Testis (tissue), 3 donors: Measurements from ENCODE around the gene NECTIN1. TPM values are rescaled to one million over a fixed set of nuclear protein-coding genes. Genes with fewer than 3 reads are reported as not detected.

Experiments used
- DNase-seq: peaks from one replicate; pipeline ENCODE4 v3.0.0-alpha.2; 2019
- H3K27ac ChIP-seq, 2 donors: fragments of 200-600 bp; sonication (generic); one replicate each; pipeline ENCODE4 v1.5.1; 2019
- H3K27me3 ChIP-seq: fragments of 200-600 bp; sonication (generic); one replicate; pipeline ENCODE4 v1.5.1; 2019
- H3K36me3 ChIP-seq: fragments of 200-600 bp; sonication (generic); one replicate; pipeline ENCODE4 v1.5.1; 2017; ENCODE audit warnings: low read depth; ENCODE audit errors: missing control alignments
- H3K4me1 ChIP-seq: fragments of 200-600 bp; sonication (generic); one replicate; pipeline ENCODE4 v1.5.1; 2019
- H3K4me3 ChIP-seq, 2 donors: fragments of 200-600 bp; sonication (generic); one replicate each; pipeline ENCODE4 v1.5.1; 2017 to 2019
- H3K9me3 ChIP-seq: fragments of 200-600 bp; sonication (generic); one replicate; pipeline ENCODE4 v1.5.1; 2017
- CTCF ChIP-seq, 3 experiments: fragments of 450-650 bp in 2 of 3; fragments of 200-600 bp in 1 of 3; sonication (generic) in 1 of 3; IDR thresholded peaks; one replicate each; pipeline ENCODE4 v1.5.1; 2016 to 2019; ENCODE audit warnings: antibody characterized with exemption in 3 of 3, mild to moderate bottlenecking in 2 of 3, moderate library complexity in 1 of 3
- POLR2A ChIP-seq: fragments of 450-650 bp; IDR thresholded peaks from one replicate; pipeline ENCODE4 v1.6.1; 2017; ENCODE audit warnings: antibody characterized with exemption, mild to moderate bottlenecking, moderate library complexity
- whole genome bisulfite sequencing, 2 donors: methylation state at CpG; one replicate each; pipeline ENCODE4 v1.1.5; 2018; 5-methylcytosine and 5-hydroxymethylcytosine counted together
- intact Hi-C: fragments of 100-400 bp; cut with DNase I; formaldehyde crosslinking; loops from one replicate; pipeline ENCODE4 v1.15.1; 2023; ENCODE audit warnings: low total_unique reads
- polyA plus RNA-seq: library from polyadenylated mRNA; stranded (reverse); fragments of 350-450 nt; fragmentation: Illumina TruSeq; extraction: RNeasy Lipid Tissue Mini Kit (QIAGEN cat#74804); gene quantifications from one replicate; pipeline ENCODE4 v1.2.3, GENCODE V29; 2014; ENCODE audit warnings: low read depth, low replicate concordance; ENCODE audit not compliant: insufficient read depth
- total RNA-seq, 2 donors: library from RNA; depleted of rRNA; stranded (reverse); fragments of >200 nt; gene quantifications; one replicate each; pipeline ENCODE4 v1.2.3, GENCODE V29; 2016

NECTIN1 gene
- total and polyA plus RNA-seq, 3 donors from 2014 or later = 5.2 to 5.4 (median 5.2) TPM

GRCh38 chr11:119661226-119661625, 67.8 kb downstream of the NECTIN1 start:
- H3K9me3 ChIP-seq = no peaks in the 10 kb centered on the region
- H3K4me3 ChIP-seq = no peak overlapping the region
- H3K4me1 ChIP-seq = no peaks in the 10 kb centered on the region
- H3K36me3 ChIP-seq = no peaks in the 10 kb centered on the region
- intact Hi-C loops = loop anchor here (10.0 kb wide), 1 partner anchor 454 kb away; no protein-coding TSS in a partner anchor
- no peak for TF ChIP-seq POLR2A
- no peak for TF ChIP-seq CTCF (IDR thresholded peaks at IDR 0.05)
- DNase-seq = no peak
- no peaks in the 10 kb centered on the region for H3K27me3 ChIP-seq
- WGBS, 2 donors = 82 to 87% methylated on average over 3 to 4 of the region's 4 CpGs
- H3K27ac ChIP-seq = no peak overlapping the region

GRCh38 chr11:119659971-119660723, 68.9 kb downstream of the NECTIN1 start:
- H3K27ac ChIP-seq = no peak overlapping the region
- TF ChIP-seq CTCF (IDR thresholded peaks at IDR 0.05) (no peak), POLR2A (no peak)
- WGBS, 2 donors = 77 to 79% methylated on average over 17 of the region's 17 CpGs
- no peak for DNase-seq
- intact Hi-C loops = loop anchor here (10.0 kb wide), 1 partner anchor 455 kb away; no protein-coding TSS in a partner anchor
- no peaks in the 10 kb centered on the region for H3K27me3 ChIP-seq
- H3K36me3 ChIP-seq = no peaks in the 10 kb centered on the region
- H3K9me3 ChIP-seq = no peaks in the 10 kb centered on the region
- H3K4me3 ChIP-seq = no peak overlapping the region
- no peaks in the 10 kb centered on the region for H3K4me1 ChIP-seq

- Histone ChIP-seq H3K9me3 (no peaks in the 10 kb centered on the region), H3K4me1 (no peaks in the 10 kb centered on the region), H3K27ac (no peak overlapping the region), H3K27me3 (no peaks in the 10 kb centered on the region), H3K36me3 (no peaks in the 10 kb centered on the region), H3K4me3 (no peak overlapping the region)
- intact Hi-C loops = no loop called here
- 86 to 91% methylated on average over 18 to 22 of the region's 22 CpGs for WGBS, 2 donors
- no peak for DNase-seq
- TF ChIP-seq POLR2A (no peak), CTCF (IDR thresholded peaks at IDR 0.05) (no peak)
These were observed 75.9 kb downstream of the NECTIN1 start for GRCh38 chr11:119652907-119653659.

GRCh38 chr11:119651802-119652584, 77.0 kb downstream of the NECTIN1 start:
- Histone ChIP-seq H3K9me3 (no peaks in the 10 kb centered on the region), H3K36me3 (no peaks in the 10 kb centered on the region), H3K4me1 (no peaks in the 10 kb centered on the region), H3K27ac (no peak overlapping the region), H3K4me3 (no peak overlapping the region), H3K27me3 (no peaks in the 10 kb centered on the region)
- WGBS, 2 donors = 77 to 80% methylated on average over 10 to 12 of the region's 12 CpGs
- intact Hi-C loops = no loop called here
- DNase-seq = no peak
- TF ChIP-seq CTCF (IDR thresholded peaks at IDR 0.05) (no peak), POLR2A (no peak)
